Measurements from ENCODE around the gene ELFN1. TPM values are rescaled to one million over a fixed set of nuclear protein-coding genes. Genes with fewer than 3 reads are reported as not detected.

ELFN1 gene
- total and polyA plus RNA-seq, 9 of the 15 experiments (the other 6 are each of a cell fraction or from before 2014, with no cell fraction given): 0.04 to 0.64 (median 0.18) TPM; not detected in 2

DNA sequence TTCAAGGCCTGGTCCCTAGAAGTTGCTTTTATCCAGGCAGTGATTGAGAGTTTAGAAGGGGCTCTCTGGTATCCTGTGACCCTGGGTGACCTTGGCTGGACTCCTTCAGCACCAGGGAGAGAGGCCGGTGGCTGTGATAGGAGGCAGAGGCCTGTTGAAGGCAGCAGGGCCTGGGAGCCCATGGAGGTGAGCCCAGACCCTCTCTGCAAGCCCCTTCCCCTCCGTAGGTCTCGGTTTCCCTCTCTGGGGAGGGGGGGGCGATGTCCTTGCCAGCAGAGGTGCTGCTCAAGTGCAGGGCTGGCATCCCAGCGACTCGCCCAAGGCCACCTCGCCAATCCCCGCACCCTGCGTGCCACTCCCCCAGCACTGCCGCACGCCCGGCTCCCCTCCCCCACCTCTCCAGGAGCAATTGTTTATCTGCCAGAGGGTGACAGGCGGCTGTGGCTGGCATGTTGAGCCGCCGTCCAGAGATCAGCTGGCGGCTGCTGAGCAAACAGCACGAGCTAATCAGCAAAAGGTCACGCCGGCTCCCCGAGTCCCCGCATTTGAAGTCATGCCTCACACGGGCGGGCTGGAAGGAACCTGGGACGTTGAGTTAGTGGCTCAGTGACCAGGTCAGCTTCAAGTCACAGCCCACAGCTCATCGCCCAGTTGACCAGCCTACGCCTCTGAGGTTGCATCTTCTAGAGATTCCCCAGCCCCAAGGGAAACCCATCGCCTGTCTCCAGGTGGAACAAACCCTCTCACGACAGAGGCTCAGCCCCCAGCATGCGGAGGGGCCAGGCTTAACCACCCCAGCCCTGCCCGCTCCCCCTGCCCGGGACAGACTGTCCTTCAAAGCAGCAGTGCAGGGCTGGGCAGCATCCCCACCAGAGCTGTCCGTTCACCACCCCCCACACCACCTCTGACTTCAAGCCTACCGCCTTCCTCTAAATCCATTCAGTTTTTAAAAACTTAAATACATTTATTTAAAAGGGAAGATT lies 43.7 kb downstream of the ELFN1 start (continued):
- TF ChIP-seq, protein P1, sequence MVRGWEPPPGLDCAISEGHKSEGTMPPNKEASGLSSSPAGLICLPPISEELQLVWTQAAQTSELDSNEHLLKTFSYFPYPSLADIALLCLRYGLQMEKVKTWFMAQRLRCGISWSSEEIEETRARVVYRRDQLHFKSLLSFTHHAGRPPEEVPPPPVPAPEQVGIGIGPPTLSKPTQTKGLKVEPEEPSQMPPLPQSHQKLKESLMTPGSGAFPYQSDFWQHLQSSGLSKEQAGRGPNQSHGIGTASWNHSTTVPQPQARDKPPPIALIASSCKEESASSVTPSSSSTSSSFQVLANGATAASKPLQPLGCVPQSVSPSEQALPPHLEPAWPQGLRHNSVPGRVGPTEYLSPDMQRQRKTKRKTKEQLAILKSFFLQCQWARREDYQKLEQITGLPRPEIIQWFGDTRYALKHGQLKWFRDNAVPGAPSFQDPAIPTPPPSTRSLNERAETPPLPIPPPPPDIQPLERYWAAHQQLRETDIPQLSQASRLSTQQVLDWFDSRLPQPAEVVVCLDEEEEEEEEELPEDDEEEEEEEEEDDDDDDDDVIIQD (CRISPR knock-in tag; IDR thresholded peaks at IDR 0.05): no peak
- TF ChIP-seq POLR2AphosphoS5 (IDR thresholded peaks at IDR 0.05; ENCODE audit: control insufficient read depth, insufficient read depth, low read depth, low read length) (peak; percentile 30; the same call in 1 of the 2 replicates), IFI16 (CRISPR knock-in tag; IDR thresholded peaks at IDR 0.05) (no peak), XRCC3 (IDR thresholded peaks at IDR 0.05) (no peak), MBD2 (IDR thresholded peaks at IDR 0.05; ENCODE audit: borderline replicate concordance, low read depth) (no peak), BRD9 (IDR thresholded peaks at IDR 0.05; ENCODE audit: low read depth, partially characterized antibody) (no peak), FOXA1 (IDR thresholded peaks at IDR 0.05; ENCODE audit: borderline replicate concordance) (no peak), RNF2 (IDR thresholded peaks at IDR 0.05) (no peak), GATAD2A (IDR thresholded peaks at IDR 0.05) (no peak), MIER1 (IDR thresholded peaks at IDR 0.05; ENCODE audit: low read depth) (peak; percentile 54; the same call in 1 of the 2 replicates), ILK (tag; IDR thresholded peaks at IDR 0.05; ENCODE audit: borderline replicate concordance, low read depth) (no peak), SMARCC2 (IDR thresholded peaks at IDR 0.05; ENCODE audit: low read depth) (no peak), YY1 (IDR thresholded peaks at IDR 0.05; ENCODE audit: borderline replicate concordance in 1 of 3, control insufficient read depth in 1 of 3, extremely low read depth in 1 of 3, insufficient read depth in 3 of 3, insufficient read length in 1 of 3, insufficient replicate concordance in 2 of 3, low read depth in 1 of 3, low read length in 2 of 3) (no peak), RBM22 (IDR thresholded peaks at IDR 0.05; ENCODE audit: low read depth, low read length, poor library complexity, severe bottlenecking) (no peak)
- TF ChIP-seq, protein P2, sequence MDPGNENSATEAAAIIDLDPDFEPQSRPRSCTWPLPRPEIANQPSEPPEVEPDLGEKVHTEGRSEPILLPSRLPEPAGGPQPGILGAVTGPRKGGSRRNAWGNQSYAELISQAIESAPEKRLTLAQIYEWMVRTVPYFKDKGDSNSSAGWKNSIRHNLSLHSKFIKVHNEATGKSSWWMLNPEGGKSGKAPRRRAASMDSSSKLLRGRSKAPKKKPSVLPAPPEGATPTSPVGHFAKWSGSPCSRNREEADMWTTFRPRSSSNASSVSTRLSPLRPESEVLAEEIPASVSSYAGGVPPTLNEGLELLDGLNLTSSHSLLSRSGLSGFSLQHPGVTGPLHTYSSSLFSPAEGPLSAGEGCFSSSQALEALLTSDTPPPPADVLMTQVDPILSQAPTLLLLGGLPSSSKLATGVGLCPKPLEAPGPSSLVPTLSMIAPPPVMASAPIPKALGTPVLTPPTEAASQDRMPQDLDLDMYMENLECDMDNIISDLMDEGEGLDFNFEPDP (CRISPR knock-in tag; IDR thresholded peaks at IDR 0.05): no peak
- TF ChIP-seq, protein P3, sequence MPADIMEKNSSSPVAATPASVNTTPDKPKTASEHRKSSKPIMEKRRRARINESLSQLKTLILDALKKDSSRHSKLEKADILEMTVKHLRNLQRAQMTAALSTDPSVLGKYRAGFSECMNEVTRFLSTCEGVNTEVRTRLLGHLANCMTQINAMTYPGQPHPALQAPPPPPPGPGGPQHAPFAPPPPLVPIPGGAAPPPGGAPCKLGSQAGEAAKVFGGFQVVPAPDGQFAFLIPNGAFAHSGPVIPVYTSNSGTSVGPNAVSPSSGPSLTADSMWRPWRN (IDR thresholded peaks at IDR 0.05; ENCODE audit: low read depth): peak; percentile 69
- TF ChIP-seq, protein P4, sequence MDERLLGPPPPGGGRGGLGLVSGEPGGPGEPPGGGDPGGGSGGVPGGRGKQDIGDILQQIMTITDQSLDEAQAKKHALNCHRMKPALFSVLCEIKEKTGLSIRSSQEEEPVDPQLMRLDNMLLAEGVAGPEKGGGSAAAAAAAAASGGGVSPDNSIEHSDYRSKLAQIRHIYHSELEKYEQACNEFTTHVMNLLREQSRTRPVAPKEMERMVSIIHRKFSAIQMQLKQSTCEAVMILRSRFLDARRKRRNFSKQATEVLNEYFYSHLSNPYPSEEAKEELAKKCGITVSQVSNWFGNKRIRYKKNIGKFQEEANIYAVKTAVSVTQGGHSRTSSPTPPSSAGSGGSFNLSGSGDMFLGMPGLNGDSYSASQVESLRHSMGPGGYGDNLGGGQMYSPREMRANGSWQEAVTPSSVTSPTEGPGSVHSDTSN (CRISPR knock-in tag; IDR thresholded peaks at IDR 0.05; ENCODE audit: low read depth): no peak
- TF ChIP-seq, protein P4 (tag; conservative IDR thresholded peaks at IDR 0.05; ENCODE audit: low read depth): no peak
- TF ChIP-seq, protein P5, sequence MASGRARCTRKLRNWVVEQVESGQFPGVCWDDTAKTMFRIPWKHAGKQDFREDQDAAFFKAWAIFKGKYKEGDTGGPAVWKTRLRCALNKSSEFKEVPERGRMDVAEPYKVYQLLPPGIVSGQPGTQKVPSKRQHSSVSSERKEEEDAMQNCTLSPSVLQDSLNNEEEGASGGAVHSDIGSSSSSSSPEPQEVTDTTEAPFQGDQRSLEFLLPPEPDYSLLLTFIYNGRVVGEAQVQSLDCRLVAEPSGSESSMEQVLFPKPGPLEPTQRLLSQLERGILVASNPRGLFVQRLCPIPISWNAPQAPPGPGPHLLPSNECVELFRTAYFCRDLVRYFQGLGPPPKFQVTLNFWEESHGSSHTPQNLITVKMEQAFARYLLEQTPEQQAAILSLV (tag; IDR thresholded peaks at IDR 0.05): no peak
